Panc1 (cell line): Measurements from ENCODE around the gene GPR149. TPM values are rescaled to one million over a fixed set of nuclear protein-coding genes. Genes with fewer than 3 reads are reported as not detected.

Source experiments
- ATAC-seq: fragments of 200-7000 bp; cut with Tn5 transposase; 2 replicates; pipeline ENCODE4 v1.9.1; 2020; ENCODE audit warnings: mild to moderate bottlenecking, moderate library complexity
- BruUV-seq: library from RNA; stranded (reverse); fragments of 400-500 nt; replicated peaks from 2 replicates; lab custom pipeline; 2021; lab: Mats Ljungman, UMichigan
- CTCF ChIA-PET: fragments of 300-600 bp; sonication (Branson Sonifier 250); formaldehyde crosslinking; loops from one replicate; lab custom pipeline; 2022; ENCODE audit warnings: antibody characterized with exemption; lab: Charles Lee
- POLR2A ChIA-PET: fragments of 300-600 bp; sonication (Branson Sonifier 250); formaldehyde crosslinking; loops from one replicate; lab custom pipeline; 2022; ENCODE audit warnings: antibody characterized with exemption; lab: Charles Lee
- DNase-seq: peaks from one replicate; pipeline ENCODE4 v3.0.0-alpha.2; 2010; ENCODE audit warnings: low read depth, low spot score
- H3K27ac ChIP-seq: 2 replicates; pipeline ENCODE4 v1.5.1; 2011; ENCODE audit warnings: mild to moderate bottlenecking, low read length, inconsistent platforms
- H3K27me3 ChIP-seq: fragments of 200-500 bp; sonication (Bioruptor generic); 2 replicates; pipeline ENCODE4 v1.6.0; 2014; ENCODE audit warnings: low read length, inconsistent platforms; ENCODE audit not compliant: control insufficient read depth, insufficient read depth
- H3K36me3 ChIP-seq: fragments of 200-500 bp; sonication (Bioruptor generic); 2 replicates; pipeline ENCODE4 v1.5.1; 2014; ENCODE audit warnings: inconsistent platforms, mild to moderate bottlenecking, low read length, moderate library complexity; ENCODE audit not compliant: control insufficient read depth, insufficient read depth
- H3K4me1 ChIP-seq: 2 replicates; pipeline ENCODE4 v1.5.1; 2011; ENCODE audit warnings: inconsistent platforms, mild to moderate bottlenecking, low read length, moderate library complexity; ENCODE audit not compliant: control insufficient read depth, insufficient read depth
- H3K4me3 ChIP-seq, 2 experiments: 2 replicates each; pipeline ENCODE4 v1.5.1; 2011 to 2012; ENCODE audit warnings: low read depth in 2 of 2, low read length in 2 of 2, mild to moderate bottlenecking in 2 of 2, inconsistent platforms in 1 of 2, moderate library complexity in 1 of 2
- H3K9me3 ChIP-seq: fragments of 200-500 bp; sonication (Bioruptor generic); 2 replicates; pipeline ENCODE4 v1.5.1; 2014; ENCODE audit warnings: low read depth, mild to moderate bottlenecking, inconsistent platforms, low read length, moderate library complexity; ENCODE audit not compliant: control insufficient read depth, insufficient read depth
- POLR2AphosphoS5 ChIP-seq: IDR thresholded peaks from 2 replicates; pipeline ENCODE4 v1.6.1; 2012; ENCODE audit warnings: mild to moderate bottlenecking, low read depth, low read length, moderate library complexity
- SIN3A ChIP-seq: IDR thresholded peaks from 2 replicates; pipeline ENCODE4 v1.6.1; 2012; ENCODE audit warnings: low read depth, mild to moderate bottlenecking, low read length, moderate library complexity, borderline replicate concordance; ENCODE audit not compliant: insufficient read depth
- TCF7L2 ChIP-seq: IDR thresholded peaks from 2 replicates; pipeline ENCODE4 v1.6.1; 2011; ENCODE audit warnings: mild to moderate bottlenecking, low read depth, low read length, inconsistent platforms
- in situ Hi-C: cut with HindIII; loops from 2 replicates; pipeline ENCODE4 v1.10.0; 2016; ENCODE audit warnings: low sequenced_read_pairs, low pct_unique_long_range_greater_than_20kb
- intact Hi-C: fragments of 100-400 bp; cut with micrococcal nuclease; formaldehyde crosslinking; loops from one replicate; pipeline ENCODE4 v1.10.0; 2022; ENCODE audit not compliant: unreplicated experiment
- total RNA-seq: library from RNA; stranded (reverse); gene quantifications from one replicate; pipeline ENCODE4 v1.2.1, GENCODE V29; 2021; ENCODE audit not compliant: unreplicated experiment
- TF ChIP-seq, protein P1 (sequence below): fragments of 450-650 bp; IDR thresholded peaks from 2 replicates; pipeline ENCODE4 v1.5.1; 2017; ENCODE audit warnings: mild to moderate bottlenecking
- TF ChIP-seq, protein P2 (sequence below), 2 experiments: IDR thresholded peaks; 2 replicates each; pipeline ENCODE4 v1.6.1; 2011 to 2012; ENCODE audit warnings: low read depth in 2 of 2, control low read depth in 1 of 2, low read length in 1 of 2, mild to moderate bottlenecking in 1 of 2, moderate library complexity in 1 of 2; ENCODE audit not compliant: insufficient read depth in 1 of 2

GPR149 gene
- total RNA-seq, 1 experiment from 2014 or later = not detected

DNA sequence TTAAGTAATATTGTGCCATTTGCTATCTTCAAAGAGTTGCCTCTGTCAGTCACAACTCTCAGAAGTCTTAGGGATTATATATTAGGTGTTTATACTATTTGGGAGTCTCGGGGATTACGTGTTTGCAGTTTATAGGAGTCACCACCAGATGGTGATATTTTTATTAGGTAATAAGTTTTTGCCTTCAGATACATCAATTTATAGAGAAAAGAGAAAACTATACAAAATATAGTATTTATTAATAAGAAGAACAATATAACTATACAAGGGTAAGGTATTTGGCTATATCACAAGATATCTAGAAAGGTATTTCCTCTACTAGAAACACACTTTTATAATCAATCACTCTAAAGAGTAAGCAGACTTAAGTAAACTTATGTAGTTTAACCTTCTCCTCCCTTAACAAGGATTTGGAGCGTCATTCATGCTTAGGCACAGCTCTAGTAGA, 95.0 kb downstream of the GPR149 start:
- intact Hi-C loops = loop anchor here (2.0 to 10.0 kb wide), 2 partner anchors 410 to 988 kb away; no protein-coding TSS in a partner anchor
- peaks cover 24% of the 10 kb centered on the region for H3K27me3 ChIP-seq

DNA sequence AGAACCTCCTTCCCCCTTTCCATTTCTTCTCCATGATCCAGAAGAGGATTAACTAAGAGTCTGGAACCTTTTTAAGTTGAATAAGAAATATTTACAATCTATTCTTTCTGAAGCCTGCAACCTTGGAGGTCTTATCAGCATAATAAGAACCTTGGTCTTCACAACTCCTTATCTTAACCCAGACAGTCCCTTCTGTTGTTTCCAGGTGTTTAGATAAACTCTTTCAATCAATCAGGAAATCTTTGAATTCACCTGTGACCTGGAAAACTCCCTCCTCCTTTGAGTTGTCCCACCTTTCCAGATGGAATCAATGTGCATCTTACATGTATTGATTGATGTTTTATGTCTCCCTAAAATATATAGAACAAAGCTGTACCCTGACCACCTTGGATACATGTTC, 102.1 kb downstream of the GPR149 start:
- in situ Hi-C loops = no loop called here
- no TSS peak for BruUV-seq
- POLR2A ChIA-PET = no interaction called here

More for the DNA sequence above, 95.0 kb downstream of the GPR149 start:
- POLR2A ChIA-PET = no interaction called here
- ATAC-seq (peak; percentile 58; the same call in 1 of the 2 replicates), DNase-seq (no peak)
- BruUV-seq = no TSS peak
- in situ Hi-C loops = no loop called here
- no peaks in the 10 kb centered on the region for H3K4me1 ChIP-seq
- H3K4me3 ChIP-seq = no peak overlapping the region
- no peaks in the 10 kb centered on the region for H3K9me3 ChIP-seq
- CTCF ChIA-PET = no interaction called here
- H3K27ac ChIP-seq = no peak overlapping the region
- TF ChIP-seq, protein P1, sequence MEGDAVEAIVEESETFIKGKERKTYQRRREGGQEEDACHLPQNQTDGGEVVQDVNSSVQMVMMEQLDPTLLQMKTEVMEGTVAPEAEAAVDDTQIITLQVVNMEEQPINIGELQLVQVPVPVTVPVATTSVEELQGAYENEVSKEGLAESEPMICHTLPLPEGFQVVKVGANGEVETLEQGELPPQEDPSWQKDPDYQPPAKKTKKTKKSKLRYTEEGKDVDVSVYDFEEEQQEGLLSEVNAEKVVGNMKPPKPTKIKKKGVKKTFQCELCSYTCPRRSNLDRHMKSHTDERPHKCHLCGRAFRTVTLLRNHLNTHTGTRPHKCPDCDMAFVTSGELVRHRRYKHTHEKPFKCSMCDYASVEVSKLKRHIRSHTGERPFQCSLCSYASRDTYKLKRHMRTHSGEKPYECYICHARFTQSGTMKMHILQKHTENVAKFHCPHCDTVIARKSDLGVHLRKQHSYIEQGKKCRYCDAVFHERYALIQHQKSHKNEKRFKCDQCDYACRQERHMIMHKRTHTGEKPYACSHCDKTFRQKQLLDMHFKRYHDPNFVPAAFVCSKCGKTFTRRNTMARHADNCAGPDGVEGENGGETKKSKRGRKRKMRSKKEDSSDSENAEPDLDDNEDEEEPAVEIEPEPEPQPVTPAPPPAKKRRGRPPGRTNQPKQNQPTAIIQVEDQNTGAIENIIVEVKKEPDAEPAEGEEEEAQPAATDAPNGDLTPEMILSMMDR = peak; percentile 69; the same call in 1 of the 2 replicates
- no peak for TF ChIP-seq TCF7L2
- no peaks in the 10 kb centered on the region for H3K36me3 ChIP-seq

More for the DNA sequence above, 102.1 kb downstream of the GPR149 start:
- CTCF ChIA-PET = no interaction called here
- no peak overlapping the region for H3K4me3 ChIP-seq
- H3K9me3 ChIP-seq = no peaks in the 10 kb centered on the region; the same call in 1 of the 2 replicates
- H3K27ac ChIP-seq = no peak overlapping the region
- TF ChIP-seq SIN3A = no peak
- no peak for TF ChIP-seq TCF7L2
- no peak for TF ChIP-seq POLR2AphosphoS5
- TF ChIP-seq, protein P2, sequence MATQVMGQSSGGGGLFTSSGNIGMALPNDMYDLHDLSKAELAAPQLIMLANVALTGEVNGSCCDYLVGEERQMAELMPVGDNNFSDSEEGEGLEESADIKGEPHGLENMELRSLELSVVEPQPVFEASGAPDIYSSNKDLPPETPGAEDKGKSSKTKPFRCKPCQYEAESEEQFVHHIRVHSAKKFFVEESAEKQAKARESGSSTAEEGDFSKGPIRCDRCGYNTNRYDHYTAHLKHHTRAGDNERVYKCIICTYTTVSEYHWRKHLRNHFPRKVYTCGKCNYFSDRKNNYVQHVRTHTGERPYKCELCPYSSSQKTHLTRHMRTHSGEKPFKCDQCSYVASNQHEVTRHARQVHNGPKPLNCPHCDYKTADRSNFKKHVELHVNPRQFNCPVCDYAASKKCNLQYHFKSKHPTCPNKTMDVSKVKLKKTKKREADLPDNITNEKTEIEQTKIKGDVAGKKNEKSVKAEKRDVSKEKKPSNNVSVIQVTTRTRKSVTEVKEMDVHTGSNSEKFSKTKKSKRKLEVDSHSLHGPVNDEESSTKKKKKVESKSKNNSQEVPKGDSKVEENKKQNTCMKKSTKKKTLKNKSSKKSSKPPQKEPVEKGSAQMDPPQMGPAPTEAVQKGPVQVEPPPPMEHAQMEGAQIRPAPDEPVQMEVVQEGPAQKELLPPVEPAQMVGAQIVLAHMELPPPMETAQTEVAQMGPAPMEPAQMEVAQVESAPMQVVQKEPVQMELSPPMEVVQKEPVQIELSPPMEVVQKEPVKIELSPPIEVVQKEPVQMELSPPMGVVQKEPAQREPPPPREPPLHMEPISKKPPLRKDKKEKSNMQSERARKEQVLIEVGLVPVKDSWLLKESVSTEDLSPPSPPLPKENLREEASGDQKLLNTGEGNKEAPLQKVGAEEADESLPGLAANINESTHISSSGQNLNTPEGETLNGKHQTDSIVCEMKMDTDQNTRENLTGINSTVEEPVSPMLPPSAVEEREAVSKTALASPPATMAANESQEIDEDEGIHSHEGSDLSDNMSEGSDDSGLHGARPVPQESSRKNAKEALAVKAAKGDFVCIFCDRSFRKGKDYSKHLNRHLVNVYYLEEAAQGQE (IDR thresholded peaks at IDR 0.05; ENCODE audit: insufficient read depth in 1 of 2, low read depth in 2 of 2, low read length in 1 of 2) = no peak
- TF ChIP-seq, protein P1 = no peak
- peaks cover 5% of the 10 kb centered on the region; the same call in 1 of the 2 replicates for H3K4me1 ChIP-seq
- intact Hi-C loops = no loop called here
- ATAC-seq (no peak), DNase-seq (no peak)
- no peaks in the 10 kb centered on the region for H3K36me3 ChIP-seq
- H3K27me3 ChIP-seq = no peaks in the 10 kb centered on the region; the same call in 1 of the 2 replicates
